Measurements from ENCODE around the gene CIART.
"Not testable (repeated sequence)": the region's sequence is repeated elsewhere in the genome, so short reads cannot be mapped to it uniquely, and the experiment has no call there.

The CIART gene

GRCh38 chr1:150309758-150310508 lies 27.6 kb downstream of the CIART start:
- DNase-seq (ENCODE audit: low spot score): no peak

GRCh38 chr1:150311762-150312161 lies 29.4 kb downstream of the CIART start:
- no peak for DNase-seq (ENCODE audit: low spot score)

- DNase-seq (ENCODE audit: low spot score): not testable (repeated sequence)
These were observed 32.3 kb downstream of the CIART start for GRCh38 chr1:150314691-150315090.

- no peak for DNase-seq (ENCODE audit: low spot score)
These were observed 38.3 kb downstream of the CIART start for GRCh38 chr1:150320667-150320978.

GRCh38 chr1:150321826-150322166 lies 39.4 kb downstream of the CIART start:
- no peak for DNase-seq (ENCODE audit: low spot score)

GRCh38 chr1:150322310-150322709 lies 40.0 kb downstream of the CIART start:
- no peak for DNase-seq (ENCODE audit: low spot score)

GRCh38 chr1:150332651-150333290 lies 50.4 kb downstream of the CIART start:
- no peak for DNase-seq (ENCODE audit: low spot score)
